H1 (cell line): Measurements from ENCODE around the gene NTN1. TPM values are rescaled to one million over a fixed set of nuclear protein-coding genes. Genes with fewer than 3 reads are reported as not detected.

Experiments
- ATF2 ChIP-seq: IDR thresholded peaks from 2 replicates; pipeline ENCODE4 v1.6.1; 2012; ENCODE audit warnings: low read length, inconsistent platforms
- ATF3 ChIP-seq: IDR thresholded peaks from 2 replicates; pipeline ENCODE4 v1.6.1; 2011; ENCODE audit warnings: low read depth, mild to moderate bottlenecking, low read length; ENCODE audit not compliant: insufficient read depth
- CBX5 ChIP-seq: fragments of 300-800, 300-1000 bp; sonication (generic); IDR thresholded peaks from 2 replicates; pipeline ENCODE4 v1.7.1; 2016; ENCODE audit warnings: antibody characterized with exemption, low read length, low read depth
- CEBPB ChIP-seq: IDR thresholded peaks from 2 replicates; pipeline ENCODE4 v1.6.1; 2012; ENCODE audit warnings: low read depth, low read length
- CREB1 ChIP-seq: IDR thresholded peaks from 2 replicates; pipeline ENCODE4 v1.6.1; 2012; ENCODE audit warnings: inconsistent platforms
- CTBP2 ChIP-seq: IDR thresholded peaks from 2 replicates; pipeline ENCODE4 v1.7.0; 2011; ENCODE audit warnings: borderline replicate concordance, mild to moderate bottlenecking, moderate library complexity, mixed read lengths, low read length; ENCODE audit not compliant: insufficient read depth, insufficient read length
- CTCF ChIP-seq, 3 experiments: IDR thresholded peaks; 1 replicate in 2 of 3; 2 replicates in 1 of 3; pipeline versions ENCODE4 v1.5.1 to v1.6.1; 2011; ENCODE audit warnings: low read length in 3 of 3, mild to moderate bottlenecking in 3 of 3, inconsistent platforms in 2 of 3, low read depth in 1 of 3, moderate library complexity in 1 of 3; ENCODE audit not compliant: insufficient read depth in 1 of 3; ENCODE audit errors: control extremely low read depth in 1 of 3
- E2F6 ChIP-seq: IDR thresholded peaks from 2 replicates; pipeline ENCODE4 v1.6.1; 2012; ENCODE audit warnings: inconsistent platforms
- FOSL1 ChIP-seq: IDR thresholded peaks from 2 replicates; pipeline ENCODE4 v1.6.1; 2011; ENCODE audit warnings: mild to moderate bottlenecking, low read depth, low read length, moderate library complexity; ENCODE audit not compliant: insufficient read depth
- GTF2F1 ChIP-seq: IDR thresholded peaks from 2 replicates; pipeline ENCODE4 v1.6.1; 2012; ENCODE audit warnings: low read depth, low read length, improper control_type of control experiment, borderline replicate concordance
- HDAC6 ChIP-seq: IDR thresholded peaks from one replicate; pipeline ENCODE4 v1.7.1; 2012; ENCODE audit warnings: low read depth, mild to moderate bottlenecking, inconsistent platforms, low read length, moderate library complexity
- JUN ChIP-seq: IDR thresholded peaks from 2 replicates; pipeline ENCODE4 v1.6.1; 2011; ENCODE audit warnings: low read depth, mild to moderate bottlenecking, improper control_type of control experiment, low read length
- KDM4A ChIP-seq: IDR thresholded peaks from one replicate; pipeline ENCODE4 v1.7.1; 2012; ENCODE audit warnings: low read depth, mild to moderate bottlenecking, moderate library complexity, low read length, inconsistent platforms; ENCODE audit not compliant: severe bottlenecking
- KDM5A ChIP-seq: fragments of 200-600 bp; IDR thresholded peaks from 2 replicates; pipeline ENCODE4 v1.7.1; 2012; ENCODE audit warnings: mild to moderate bottlenecking, low read length, inconsistent platforms, mixed read lengths
- PHF8 ChIP-seq: fragments of 200-600 bp; sonication (generic); conservative IDR thresholded peaks from 2 replicates; pipeline ENCODE4 v1.7.1; 2012; ENCODE audit warnings: low read depth, mild to moderate bottlenecking, inconsistent platforms, low read length, moderate library complexity
- POLR2A ChIP-seq, 2 experiments: IDR thresholded peaks; 1 replicate in 1 of 2; 2 replicates in 1 of 2; pipeline ENCODE4 v1.6.1; 2011; ENCODE audit warnings: low read depth in 2 of 2, low read length in 2 of 2, mild to moderate bottlenecking in 2 of 2; ENCODE audit errors: control extremely low read depth in 1 of 2
- RFX5 ChIP-seq: IDR thresholded peaks from 2 replicates; pipeline ENCODE4 v1.6.1; 2011; ENCODE audit warnings: low read depth, low read length, improper control_type of control experiment, borderline replicate concordance
- SIN3A ChIP-seq, 2 experiments: IDR thresholded peaks in 1 of 2; conservative IDR thresholded peaks in 1 of 2; 2 replicates each; pipeline ENCODE4 v1.6.1; 2011 to 2012; ENCODE audit warnings: low read length in 2 of 2, improper control_type of control experiment in 1 of 2, low read depth in 1 of 2, mild to moderate bottlenecking in 1 of 2
- SP1 ChIP-seq: IDR thresholded peaks from 2 replicates; pipeline ENCODE4 v1.6.1; 2011; ENCODE audit warnings: low read depth, low read length
- SRF ChIP-seq: IDR thresholded peaks from 2 replicates; pipeline ENCODE4 v1.6.1; 2011; ENCODE audit warnings: mild to moderate bottlenecking, low read depth, low read length, moderate library complexity
- TEAD4 ChIP-seq: IDR thresholded peaks from 2 replicates; pipeline ENCODE4 v1.6.1; 2012; ENCODE audit warnings: low read depth, low read length, inconsistent platforms, mixed read lengths
- polyA plus RNA-seq, 7 experiments: library from polyadenylated mRNA; depleted of rRNA in 3 of 7; stranded (reverse) in 5 of 7; unstranded in 2 of 7; fragments of >200 nt in 5 of 7; fragments of 200-250 nt in 2 of 7; gene quantifications; 1 replicate in 5 of 7; 2 replicates in 1 of 7; 4 replicates in 1 of 7; pipeline versions ENCODE4 v1.2.1 to v1.2.3, GENCODE V29; 2011 to 2013; ENCODE audit warnings: missing spikeins in 2 of 7, mixed read lengths in 2 of 7
- total RNA-seq: library from RNA; stranded (reverse); fragmentation: NEBNext Ultra II Directional; extraction: Animal tissue kit (Norgen Biotek cat#: 25700); gene quantifications from 2 replicates; pipeline ENCODE4 v1.2.1, GENCODE V29; 2021

NTN1 gene
- total and polyA plus RNA-seq, 2 of the 8 experiments (the other 6 are each of a cell fraction or from before 2014, with no cell fraction given): 2.0 to 2.3 TPM

- TF ChIP-seq CTCF (IDR thresholded peaks at IDR 0.05; ENCODE audit: control extremely low read depth in 1 of 3, insufficient read depth in 1 of 3, low read depth in 1 of 3, low read length in 3 of 3) (peak; percentile 90 to 97 (median 93)), PHF8 (no peak), CBX5 (no peak), SRF (no peak), KDM4A (no peak), ATF3 (no peak), FOSL1 (no peak), JUN (no peak), CEBPB (peak; percentile 81), RFX5 (no peak), SP1 (no peak), TEAD4 (0 out of 2 replicates have a peak, but pooled peaks have one; percentile 18), ATF2 (no peak), SIN3A (conservative IDR thresholded peaks at IDR 0.05 in 1 of 2, IDR thresholded peaks at IDR 0.05 in 1 of 2; ENCODE audit: low read depth in 1 of 2, low read length in 2 of 2) (no peak), CTBP2 (no peak), GTF2F1 (no peak), E2F6 (peak; percentile 91), POLR2A (IDR thresholded peaks at IDR 0.05; ENCODE audit: control extremely low read depth in 1 of 2, low read depth in 2 of 2, low read length in 2 of 2) (no peak), CREB1 (0 out of 2 replicates have a peak, but pooled peaks have one; percentile 22), KDM5A (no peak), HDAC6 (no peak)
These were observed 27.0 kb upstream of the NTN1 start (continued) for GRCh38 chr17:8994319-8994718.
